DMS114 treated with DMSO at 0.1 percent for 48 hours (cell line): ENCODE results near the gene SLC12A3.

Source experiments
- DNase-seq: peaks from one replicate; lab custom pipeline; 2025; ENCODE audit not compliant: unreplicated experiment; lab: John Stamatoyannopoulos, UW

SLC12A3 gene

GRCh38 chr16:56886296-56886695 is 21.3 kb downstream of the SLC12A3 start:
- no peak for DNase-seq

- no peak for DNase-seq
These were observed 21.8 kb downstream of the SLC12A3 start for GRCh38 chr16:56886826-56887225.

GRCh38 chr16:56888806-56889205 is 23.8 kb downstream of the SLC12A3 start:
- no peak for DNase-seq

- no peak for DNase-seq
These were observed 24.2 kb downstream of the SLC12A3 start for GRCh38 chr16:56889206-56889605.

GRCh38 chr16:56891685-56892084 is 26.7 kb downstream of the SLC12A3 start:
- DNase-seq, result no peak

- no peak for DNase-seq
These were observed 27.7 kb downstream of the SLC12A3 start for GRCh38 chr16:56892705-56893104.

- DNase-seq, result no peak
These were observed 29.4 kb downstream of the SLC12A3 start for GRCh38 chr16:56894331-56894917.

- DNase-seq, result no peak
These were observed 30.8 kb downstream of the SLC12A3 start for GRCh38 chr16:56895813-56896212.

GRCh38 chr16:56896244-56896643 is 31.2 kb downstream of the SLC12A3 start:
- DNase-seq, result no peak

GRCh38 chr16:56897026-56897799 is 32.2 kb downstream of the SLC12A3 start:
- no peak for DNase-seq

GRCh38 chr16:56898847-56899246 is 33.8 kb downstream of the SLC12A3 start:
- DNase-seq, result no peak

- no peak for DNase-seq
These were observed 38.9 kb downstream of the SLC12A3 start for GRCh38 chr16:56903866-56904265.

GRCh38 chr16:56907401-56907800 is 42.4 kb downstream of the SLC12A3 start:
- no peak for DNase-seq

- DNase-seq, result no peak
These were observed 44.5 kb downstream of the SLC12A3 start for GRCh38 chr16:56909527-56909979.

GRCh38 chr16:56910112-56910511 is 45.1 kb downstream of the SLC12A3 start:
- no peak for DNase-seq

GRCh38 chr16:56910654-56911539 is 45.9 kb downstream of the SLC12A3 start:
- DNase-seq, result no peak

- no peak for DNase-seq
These were observed 47.0 kb downstream of the SLC12A3 start for GRCh38 chr16:56911771-56912571.

GRCh38 chr16:56912746-56913708 is 48.0 kb downstream of the SLC12A3 start:
- DNase-seq, result no peak

GRCh38 chr16:56914896-56915295 is 49.9 kb downstream of the SLC12A3 start:
- DNase-seq, result no peak
